Left hindlimb (tissue), 1 donor: ENCODE measurements around the gene SNAI3.

Experiments
- DNase-seq: peaks from one replicate; pipeline ENCODE4 v3.0.0-alpha.2; 2018

Gene SNAI3

GRCh38 chr16:88721236-88721635 is 34.9 kb upstream of the SNAI3 start:
- DNase-seq: no peak

- DNase-seq: no peak
Measured at GRCh38 chr16:88720396-88720970, 34.2 kb upstream of the SNAI3 start.

- DNase-seq: no peak
Measured at GRCh38 chr16:88719933-88720296, 33.6 kb upstream of the SNAI3 start.

- DNase-seq: no peak
Measured at GRCh38 chr16:88719267-88719932, 33.1 kb upstream of the SNAI3 start.

GRCh38 chr16:88718178-88718577 is 31.9 kb upstream of the SNAI3 start:
- no peak for DNase-seq

GRCh38 chr16:88716601-88717001 is 30.3 kb upstream of the SNAI3 start:
- no peak for DNase-seq

- DNase-seq: no peak
Measured at GRCh38 chr16:88716201-88716600, 29.9 kb upstream of the SNAI3 start.

- DNase-seq: no peak
Measured at GRCh38 chr16:88715312-88716190, 29.2 kb upstream of the SNAI3 start.

- DNase-seq: no peak
Measured at GRCh38 chr16:88714420-88715302, 28.4 kb upstream of the SNAI3 start.

GRCh38 chr16:88713568-88714419 is 27.5 kb upstream of the SNAI3 start:
- DNase-seq: no peak

- no peak for DNase-seq
Measured at GRCh38 chr16:88713054-88713453, 26.7 kb upstream of the SNAI3 start.

GRCh38 chr16:88712362-88712979 is 26.2 kb upstream of the SNAI3 start:
- DNase-seq: no peak

GRCh38 chr16:88711750-88712340 is 25.5 kb upstream of the SNAI3 start:
- no peak for DNase-seq

GRCh38 chr16:88710556-88710955 is 24.2 kb upstream of the SNAI3 start:
- DNase-seq: no peak

- DNase-seq: no peak
Measured at GRCh38 chr16:88706965-88707826, 20.9 kb upstream of the SNAI3 start.

- DNase-seq: peak; percentile 88
Measured at GRCh38 chr16:88706229-88706964, 20.1 kb upstream of the SNAI3 start, which contains the start of the genes CTU2 and RNF166. CTU2 (plus strand) TSS chr16:88706503; CDS start chr16:88706531, 28 bp downstream. RNF166 (minus strand) TSS chr16:88706408; CDS start chr16:88706325, 83 bp downstream.

GRCh38 chr16:88705801-88706228 is 19.5 kb upstream of the SNAI3 start:
- no peak for DNase-seq

- no peak for DNase-seq
Measured at GRCh38 chr16:88705076-88705684, 18.9 kb upstream of the SNAI3 start.
